GM12891 (cell line): Measurements from ENCODE around the gene MMP24OS.

Experiments
- PAX5 ChIP-seq: IDR thresholded peaks from 2 replicates; pipeline ENCODE4 v1.6.1; 2011; ENCODE audit warnings: low read length, moderate library complexity, mild to moderate bottlenecking; ENCODE audit not compliant: insufficient read depth, severe bottlenecking
- POLR2A ChIP-seq: IDR thresholded peaks from 2 replicates; pipeline ENCODE4 v1.6.1; 2011; ENCODE audit warnings: low read depth, low read length, control low read depth
- POLR2AphosphoS5 ChIP-seq: IDR thresholded peaks from 2 replicates; pipeline ENCODE4 v1.6.1; 2011; ENCODE audit warnings: low read depth, low read length, control low read depth
- POU2F2 ChIP-seq: IDR thresholded peaks from 2 replicates; pipeline ENCODE4 v1.6.1; 2011; ENCODE audit warnings: low read depth, mild to moderate bottlenecking, control low read depth, low read length, moderate library complexity
- SPI1 ChIP-seq: IDR thresholded peaks from 2 replicates; pipeline ENCODE4 v1.6.1; 2011; ENCODE audit warnings: low read depth, low read length, control low read depth
- TAF1 ChIP-seq: IDR thresholded peaks from 2 replicates; pipeline ENCODE4 v1.6.1; 2011; ENCODE audit warnings: low read depth, low read length, control low read depth

GRCh38 chr20:35318502-35319157 is 40.7 kb upstream of the MMP24OS start:
- TF ChIP-seq POLR2AphosphoS5, result no peak
- no peak for TF ChIP-seq TAF1
- TF ChIP-seq POLR2A, result no peak
- no peak for TF ChIP-seq SPI1
- TF ChIP-seq PAX5, result no peak
- no peak for TF ChIP-seq POU2F2
